SIG-M5 (cell line): ENCODE results near the gene SCUBE1.

Source experiments
- DNase-seq: peaks from one replicate; lab custom pipeline; 2025; lab: John Stamatoyannopoulos, UW

The SCUBE1 gene

DNA sequence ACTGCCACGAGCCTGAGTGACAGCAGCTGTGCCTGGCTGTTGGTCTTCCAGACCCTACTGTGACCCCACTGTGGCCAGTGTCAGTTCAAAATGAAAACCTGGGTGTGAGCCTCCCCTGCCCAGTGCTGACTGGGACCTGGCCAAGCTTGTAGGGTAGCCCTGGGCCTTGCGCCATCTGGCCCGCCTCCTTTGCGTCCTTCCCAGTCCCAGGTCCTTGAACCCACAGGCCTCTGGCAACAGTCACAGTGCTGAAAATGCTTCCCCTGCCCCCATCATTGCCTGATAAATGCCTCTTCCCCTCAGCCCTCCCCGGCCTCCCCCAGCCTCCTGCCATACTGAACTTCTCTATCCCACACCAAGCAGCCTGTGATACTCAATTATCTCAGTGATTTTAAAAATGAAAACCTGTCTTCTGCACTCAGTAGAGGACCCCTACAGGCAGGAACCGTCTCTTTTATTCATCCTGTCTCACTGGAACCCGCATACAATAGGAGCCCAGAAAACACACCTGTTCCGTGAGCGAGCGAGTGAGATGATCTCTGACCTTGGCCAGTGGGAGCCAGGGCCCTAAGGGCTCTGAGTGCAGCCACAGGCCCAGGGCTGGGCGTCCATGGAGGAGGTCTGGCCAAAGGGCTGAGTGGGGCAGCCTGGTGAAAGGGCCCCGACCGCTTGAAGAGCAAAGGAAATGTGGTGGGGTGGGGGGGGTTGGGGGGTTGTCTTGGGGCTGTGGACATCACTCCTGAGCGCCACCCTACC is 106.6 kb downstream of the SCUBE1 start:
- DNase-seq: no peak

DNA sequence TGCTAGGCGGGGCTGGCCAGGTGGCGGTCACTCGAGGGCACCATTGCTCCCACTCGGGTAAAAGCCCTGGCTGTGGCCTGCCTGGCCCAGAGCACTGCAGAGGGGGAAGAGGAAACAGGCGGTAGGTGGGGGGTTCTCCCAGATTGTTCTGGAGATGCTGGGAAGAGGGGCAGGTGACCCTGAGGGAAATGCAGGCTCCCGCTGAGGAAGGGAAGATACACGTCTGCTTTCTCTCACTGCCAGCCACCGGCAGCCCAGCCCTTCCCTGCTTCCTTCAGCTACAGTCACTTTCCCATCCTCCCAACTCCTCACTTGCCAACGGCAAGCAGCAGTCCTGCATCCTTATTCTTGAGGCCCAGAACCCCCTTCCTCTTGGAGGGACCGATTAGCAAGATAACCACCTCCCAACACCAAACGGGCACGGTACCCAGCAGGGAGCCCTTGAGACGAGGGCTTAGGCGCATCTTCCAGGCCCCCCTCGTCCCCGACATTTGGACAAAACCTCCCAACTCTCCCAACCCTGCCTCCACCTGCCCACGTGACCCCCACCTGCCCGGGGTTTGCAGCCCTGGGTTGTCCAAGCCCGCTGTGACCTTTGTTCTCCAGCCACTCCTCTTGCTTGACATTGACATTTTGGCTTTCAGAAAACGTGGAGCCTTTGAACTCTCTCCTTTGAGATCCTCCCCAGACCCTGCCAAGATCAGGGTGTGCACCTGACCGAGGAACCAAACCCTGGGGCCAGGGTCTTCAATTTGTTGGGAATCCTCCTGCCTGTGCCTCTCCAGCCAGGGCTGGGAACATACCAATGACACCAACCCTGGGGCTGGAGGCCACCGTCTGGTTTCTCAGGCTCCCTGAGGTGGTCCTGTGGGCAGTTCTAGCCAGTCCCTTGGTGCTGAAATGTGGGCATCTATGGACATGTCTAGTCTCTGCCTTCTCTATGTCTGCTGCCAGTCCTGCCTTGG is 107.4 kb downstream of the SCUBE1 start:
- DNase-seq: no peak

DNA sequence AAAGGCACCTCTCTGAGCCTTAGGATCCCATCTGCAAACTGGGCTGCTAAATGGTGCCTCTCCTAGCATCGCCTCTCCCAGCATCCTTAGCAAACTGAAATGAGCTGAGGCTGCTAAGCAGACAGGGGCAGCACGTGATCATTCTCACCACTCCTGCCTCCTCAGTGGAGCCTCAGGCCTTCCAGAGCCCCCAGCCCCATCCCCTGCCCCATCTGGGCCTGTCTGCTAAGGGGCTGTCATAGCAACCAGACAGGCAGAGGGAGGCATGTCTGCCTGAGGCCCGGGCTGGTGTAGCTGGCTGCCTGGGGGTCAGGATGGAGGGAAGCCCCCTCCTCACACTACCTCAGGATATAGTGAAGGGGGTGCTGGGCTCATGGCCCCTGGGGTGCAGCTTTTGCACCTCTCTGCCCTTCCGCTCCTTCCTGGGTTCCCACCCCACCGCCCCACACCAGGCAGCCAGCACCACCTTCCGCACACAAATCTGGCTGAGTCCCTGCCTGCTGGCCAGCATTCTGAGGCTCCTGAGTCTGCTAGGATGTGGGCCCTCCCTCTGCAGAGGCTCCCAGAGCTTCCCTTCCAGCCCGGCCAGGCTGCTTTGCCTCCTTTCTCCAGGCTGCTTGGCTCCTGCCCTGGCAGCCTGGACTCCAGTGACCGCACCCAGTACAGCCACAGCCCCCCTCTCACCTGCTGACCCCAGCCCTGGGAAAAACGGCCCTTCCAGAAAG is 108.7 kb downstream of the SCUBE1 start:
- DNase-seq: no peak

DNA sequence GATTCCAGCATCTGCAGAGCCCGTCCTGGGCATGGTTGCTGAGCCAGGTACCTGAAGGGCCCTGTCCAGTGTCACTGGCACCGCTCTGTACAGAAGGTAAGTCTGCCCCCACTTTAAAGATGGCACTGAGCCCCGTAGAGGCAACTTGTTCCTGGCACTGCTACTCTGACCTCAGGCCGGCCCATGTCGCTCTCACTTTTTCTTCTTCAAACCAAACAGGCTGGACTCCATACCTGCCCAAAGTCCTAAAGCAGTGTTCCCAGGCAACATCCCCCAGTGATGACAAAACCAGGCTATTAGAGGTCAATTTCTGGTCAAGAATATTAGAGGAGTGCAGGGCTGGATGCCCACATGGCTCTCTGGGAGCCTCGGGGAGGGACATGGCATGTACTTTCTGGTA is 109.6 kb downstream of the SCUBE1 start:
- DNase-seq: no peak

DNA sequence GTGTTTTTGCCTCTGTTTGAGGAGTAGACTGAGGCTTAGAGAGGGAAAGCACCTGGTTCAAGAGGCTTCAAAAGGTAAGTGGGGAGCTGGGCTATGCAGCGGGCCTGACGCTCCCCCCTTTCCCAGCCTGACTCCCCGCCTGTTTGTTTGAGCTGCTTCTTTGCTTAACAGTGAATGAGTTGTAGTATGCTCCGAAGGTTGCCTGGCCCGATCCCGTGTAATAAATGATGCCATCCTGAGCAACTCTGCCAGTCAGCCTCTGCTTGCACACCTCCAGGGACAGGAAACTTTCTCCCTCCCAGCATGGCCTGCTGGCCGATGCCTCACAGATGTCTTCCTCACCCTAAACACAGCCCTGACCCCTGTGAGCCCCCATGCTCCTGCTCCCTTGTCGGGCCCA is 110.7 kb downstream of the SCUBE1 start:
- DNase-seq: no peak

DNA sequence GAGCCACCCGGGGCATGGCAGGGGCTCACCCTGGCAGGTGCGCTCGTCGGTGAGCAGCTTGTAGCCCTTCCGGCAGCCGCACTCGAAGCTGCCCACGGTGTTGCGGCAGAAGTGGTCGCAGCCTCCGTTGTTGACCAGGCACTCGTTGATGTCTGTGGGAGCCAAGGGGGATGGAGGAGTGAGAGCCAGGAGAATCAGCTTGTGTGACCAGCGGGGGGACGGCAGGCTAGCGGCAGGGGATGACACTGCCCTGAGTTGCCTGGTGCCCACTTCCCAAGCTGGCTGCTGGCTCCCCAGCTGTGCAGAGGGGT is 111.5 kb downstream of the SCUBE1 start:
- no peak for DNase-seq

DNA sequence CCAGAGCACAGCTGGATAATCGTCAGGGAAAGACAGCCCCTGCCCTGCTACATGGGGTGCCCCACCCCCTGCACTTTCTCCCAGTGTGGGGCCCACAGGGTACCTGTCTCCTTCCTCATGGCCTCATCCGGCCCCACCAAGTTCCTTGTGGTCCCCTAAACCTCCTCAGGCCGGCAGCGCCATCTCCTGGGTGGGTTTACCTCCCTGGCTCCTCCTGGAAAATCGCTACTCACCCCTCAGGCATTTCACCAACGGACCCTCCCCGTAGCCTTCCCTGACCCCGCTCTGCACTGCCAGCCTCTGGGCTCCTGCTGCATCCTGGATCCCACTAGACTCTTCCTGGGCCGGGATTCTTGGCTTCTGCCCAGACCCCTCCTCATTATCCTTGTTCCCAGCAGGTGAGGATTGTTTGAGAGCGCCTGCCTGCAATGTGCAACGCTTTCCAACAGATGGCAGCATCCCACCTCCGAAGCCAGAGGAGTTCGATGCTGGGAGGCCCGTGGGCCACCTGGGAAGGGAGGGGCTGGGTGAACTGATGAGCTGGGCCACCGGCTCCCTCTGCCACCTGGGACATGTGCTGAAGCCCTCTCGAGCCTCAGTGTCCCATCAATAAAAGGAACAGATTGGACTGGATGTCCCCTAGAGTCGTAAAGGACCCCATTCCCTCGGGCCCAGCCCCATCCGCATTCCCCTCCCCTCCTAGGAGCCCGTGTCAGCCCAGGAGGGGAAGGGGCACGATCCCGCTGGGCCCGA is 112.0 kb downstream of the SCUBE1 start:
- DNase-seq: no peak

DNA sequence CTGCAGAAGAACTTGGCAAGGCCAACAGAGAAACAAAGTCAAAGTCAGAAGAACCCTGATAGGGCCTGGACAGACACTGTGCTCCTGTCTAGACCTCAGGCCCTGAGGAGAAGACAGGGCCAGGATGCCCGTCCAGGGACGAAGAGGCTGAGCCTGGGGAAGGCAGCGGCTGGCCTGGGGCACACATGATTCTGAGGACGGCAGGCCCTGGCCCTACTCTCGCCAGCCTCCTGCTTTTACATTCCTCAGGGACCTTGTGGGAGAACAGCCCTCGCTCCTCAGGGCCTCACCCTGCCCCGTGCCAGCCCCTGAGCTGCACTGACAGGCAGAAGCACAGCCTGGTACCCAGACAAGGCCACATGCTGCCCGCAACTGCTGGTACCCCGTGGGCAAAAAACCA is 112.6 kb downstream of the SCUBE1 start:
- no peak for DNase-seq

DNA sequence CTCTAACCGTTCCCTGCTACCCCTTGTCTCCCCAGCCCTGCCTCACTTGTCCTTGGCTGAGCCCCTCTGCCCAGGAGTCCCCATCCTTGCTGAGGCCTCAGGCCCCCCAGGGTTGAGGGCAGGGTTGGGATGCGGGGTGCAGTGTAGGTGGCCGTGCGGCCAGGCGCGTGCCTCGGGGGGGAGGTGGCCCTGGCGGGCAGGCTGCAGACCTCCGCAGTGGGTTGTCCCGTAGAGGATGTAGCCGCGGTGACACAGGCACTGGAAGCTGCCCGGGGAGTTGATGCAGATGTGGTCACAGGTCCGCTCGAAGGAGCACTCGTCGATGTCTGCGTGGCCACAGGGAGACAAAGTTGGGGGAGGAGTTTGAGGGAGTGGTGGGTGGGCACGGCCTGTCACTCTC is 114.3 kb downstream of the SCUBE1 start:
- no peak for DNase-seq

DNA sequence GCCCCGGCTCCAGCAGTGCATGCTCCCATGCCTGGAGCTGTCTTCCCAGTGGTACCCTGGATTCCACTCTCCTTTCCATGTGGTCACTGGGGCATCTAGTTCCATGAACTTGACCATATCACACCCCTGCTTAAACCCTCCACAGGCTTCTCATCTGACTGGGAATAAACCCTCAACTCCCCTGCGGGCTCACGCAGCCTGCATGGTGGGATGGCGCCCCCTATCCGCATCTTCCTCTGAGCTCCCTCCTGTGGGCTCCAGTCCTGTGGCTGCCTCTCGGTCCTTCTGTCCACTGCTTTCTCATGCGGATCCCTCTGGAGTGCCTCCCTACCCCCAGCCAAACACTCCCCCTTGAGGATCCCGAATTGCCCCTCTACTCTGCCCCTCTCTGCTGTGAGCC is 114.8 kb downstream of the SCUBE1 start:
- no peak for DNase-seq

DNA sequence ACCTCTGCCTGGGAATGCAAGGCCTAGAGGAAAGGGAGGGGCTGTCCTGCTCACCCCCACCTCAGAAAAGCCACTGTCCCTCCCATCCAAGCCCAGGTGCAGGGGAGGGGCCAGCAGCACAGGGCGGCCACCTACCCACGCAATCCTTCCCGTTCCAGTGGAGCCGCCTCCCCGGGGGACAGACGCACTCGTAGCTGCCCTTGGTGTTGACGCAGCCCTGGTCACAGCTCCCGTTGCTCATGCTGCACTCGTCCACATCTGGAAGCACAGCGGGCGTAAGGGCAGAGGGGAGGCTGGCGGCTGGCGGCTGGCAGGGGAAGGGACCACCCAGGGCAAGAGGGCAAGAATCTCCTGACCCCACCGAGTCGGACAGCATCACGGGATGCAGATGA is 115.9 kb downstream of the SCUBE1 start:
- DNase-seq: no peak

DNA sequence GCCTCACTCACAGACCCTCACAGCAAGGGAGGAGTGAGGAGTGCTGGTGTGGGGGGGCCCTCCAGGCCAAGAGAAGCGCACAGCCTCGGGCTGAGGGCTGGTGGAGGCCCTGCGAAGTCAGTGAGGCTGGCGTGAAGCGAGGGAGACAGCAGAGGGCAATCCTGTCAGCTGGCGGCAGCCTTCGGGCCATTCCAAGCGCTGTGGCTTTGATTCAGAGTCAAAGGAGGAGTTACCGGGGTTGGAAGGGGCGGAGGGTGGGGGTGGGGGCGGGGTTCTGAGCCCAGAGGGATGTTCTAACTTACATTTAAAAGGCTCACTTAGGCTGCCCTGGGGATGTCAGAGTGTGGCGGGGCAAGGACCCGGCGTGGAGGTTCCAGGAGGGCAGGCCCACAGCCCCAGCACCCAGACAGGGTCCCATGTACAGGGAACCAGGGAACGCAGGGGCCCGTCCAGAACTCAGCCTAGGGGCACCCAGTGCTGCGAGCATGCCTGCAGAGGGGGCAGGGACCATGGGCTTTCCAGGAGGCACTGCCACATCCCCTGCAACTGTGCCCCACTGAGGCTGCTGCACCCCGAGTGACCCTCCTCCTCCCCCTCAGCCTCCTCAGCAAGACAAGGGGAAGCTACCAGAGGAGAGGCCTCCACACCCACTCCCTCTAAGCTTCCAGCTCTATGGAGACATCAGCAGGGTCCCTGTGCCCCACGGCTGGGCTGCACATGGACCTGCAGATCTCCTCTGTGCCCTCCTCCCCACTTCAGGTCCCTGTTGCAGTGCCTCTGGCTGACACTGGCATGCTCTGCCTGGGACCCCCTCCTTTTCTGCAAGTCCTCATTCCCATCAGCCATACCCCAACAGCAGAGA is 116.6 kb downstream of the SCUBE1 start:
- DNase-seq: no peak

DNA sequence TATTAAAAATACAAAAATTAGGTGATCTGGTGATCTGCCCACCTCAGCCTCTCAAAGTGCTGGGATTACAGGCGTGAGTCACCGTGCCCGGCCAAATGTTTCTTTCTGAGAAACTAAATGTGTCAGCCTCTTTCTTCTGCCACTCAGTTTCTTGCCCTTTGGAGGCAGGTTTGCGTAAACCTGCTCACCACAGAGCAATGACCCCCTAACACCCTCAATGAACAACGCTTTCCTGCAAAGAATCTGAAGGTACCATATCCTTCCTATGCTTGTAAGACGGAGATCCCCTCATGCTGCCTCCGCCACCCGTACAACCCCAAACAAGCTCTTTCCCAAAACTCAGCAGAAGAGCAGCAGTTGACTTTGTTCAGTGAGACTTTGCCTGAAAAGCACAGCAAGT is 117.6 kb downstream of the SCUBE1 start:
- no peak for DNase-seq

DNA sequence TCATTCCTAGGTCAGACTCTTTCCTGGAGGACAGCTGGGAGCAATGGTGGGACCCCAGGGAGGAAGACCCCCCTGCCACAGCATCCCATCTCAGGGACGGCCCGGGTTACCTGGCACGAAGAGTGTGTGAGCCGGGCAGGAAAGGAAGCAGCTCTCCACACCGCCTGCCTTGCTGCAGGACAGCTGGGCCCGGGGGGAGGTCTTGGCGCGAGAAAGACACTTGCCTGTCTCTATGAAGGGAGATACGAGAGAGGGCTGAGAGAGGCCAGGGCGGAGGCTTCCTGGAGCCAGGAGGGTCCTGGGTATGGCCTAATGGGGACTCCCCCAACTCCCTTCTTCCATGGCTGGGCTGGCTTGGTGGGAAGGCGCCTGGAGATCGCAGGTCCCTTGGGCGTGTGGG is 120.2 kb downstream of the SCUBE1 start:
- no peak for DNase-seq

DNA sequence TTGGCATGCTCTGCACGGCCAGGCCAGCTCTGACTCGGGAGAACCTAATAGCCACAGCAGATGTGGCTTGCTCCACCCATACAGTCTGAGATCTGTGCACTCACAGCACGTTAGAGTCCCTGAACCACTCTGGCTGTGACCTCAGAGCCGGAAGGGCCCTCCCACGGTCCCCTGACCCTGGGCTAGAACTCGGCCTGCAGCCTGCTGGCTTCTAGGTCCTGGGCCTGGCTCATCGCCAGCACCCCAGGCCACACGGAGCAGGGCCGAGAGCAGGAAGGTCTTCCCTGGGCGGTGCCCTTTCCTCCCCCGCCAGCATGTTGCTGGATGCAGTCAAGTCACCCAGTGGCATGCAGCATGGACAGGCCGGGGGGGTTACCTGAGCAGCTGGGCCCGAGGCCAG is 120.9 kb downstream of the SCUBE1 start:
- DNase-seq: no peak

DNA sequence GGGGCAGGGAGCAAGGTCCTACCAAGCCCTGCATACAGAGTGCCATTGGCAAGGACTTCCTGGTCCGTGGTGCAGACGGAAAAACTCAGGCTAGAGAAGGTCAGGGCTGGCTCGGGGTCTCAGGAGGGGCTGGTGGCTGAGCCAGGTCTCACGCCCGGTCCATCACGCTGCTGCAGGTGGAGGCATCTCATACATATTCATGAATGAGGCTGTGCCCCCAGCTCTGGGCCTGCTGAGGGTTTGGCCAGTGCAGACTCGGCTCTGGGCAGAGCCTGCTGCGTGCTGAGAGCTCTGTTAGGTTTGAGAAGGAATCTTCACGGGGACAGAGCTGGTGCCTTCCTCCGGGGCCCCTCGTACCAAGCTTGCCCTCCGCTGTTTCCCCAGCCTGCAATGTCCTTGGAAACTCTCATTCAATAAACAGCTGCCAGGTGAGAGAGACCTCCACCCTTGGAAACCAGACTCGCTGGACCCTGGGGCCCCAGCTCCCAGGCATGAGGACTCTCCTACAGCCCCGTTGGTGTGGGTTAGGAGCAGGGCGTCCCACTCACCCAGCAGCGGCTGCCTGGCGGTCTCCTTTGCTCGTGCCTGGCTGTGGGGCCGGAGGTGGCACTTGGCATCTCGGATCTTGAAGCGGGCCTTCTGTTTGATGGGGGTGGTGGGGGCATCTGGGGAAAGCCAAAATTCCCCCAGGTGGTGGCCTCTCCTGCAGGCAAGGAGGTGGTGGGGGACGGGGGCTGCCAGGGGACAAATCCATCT is 122.4 kb downstream of the SCUBE1 start:
- no peak for DNase-seq

DNA sequence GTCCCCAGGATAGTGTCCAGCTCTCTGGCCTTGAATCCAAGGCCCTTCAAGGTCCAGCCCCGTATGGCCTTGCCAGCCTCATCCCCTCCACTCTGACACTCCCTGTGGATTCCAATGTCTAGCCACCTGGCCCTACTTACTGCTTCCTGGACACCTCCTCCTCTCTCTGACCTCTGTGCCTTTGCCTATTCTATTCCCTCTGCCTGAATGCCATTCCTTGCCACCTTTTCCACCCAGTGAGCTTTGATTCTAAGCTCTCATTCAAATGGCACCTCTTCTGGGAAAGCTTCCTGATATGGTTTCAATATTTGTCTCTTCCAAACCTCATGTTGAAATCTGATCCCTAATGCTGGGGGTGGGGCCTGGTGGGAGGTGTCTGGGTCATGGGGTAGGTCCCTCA is 124.4 kb downstream of the SCUBE1 start:
- DNase-seq: no peak

DNA sequence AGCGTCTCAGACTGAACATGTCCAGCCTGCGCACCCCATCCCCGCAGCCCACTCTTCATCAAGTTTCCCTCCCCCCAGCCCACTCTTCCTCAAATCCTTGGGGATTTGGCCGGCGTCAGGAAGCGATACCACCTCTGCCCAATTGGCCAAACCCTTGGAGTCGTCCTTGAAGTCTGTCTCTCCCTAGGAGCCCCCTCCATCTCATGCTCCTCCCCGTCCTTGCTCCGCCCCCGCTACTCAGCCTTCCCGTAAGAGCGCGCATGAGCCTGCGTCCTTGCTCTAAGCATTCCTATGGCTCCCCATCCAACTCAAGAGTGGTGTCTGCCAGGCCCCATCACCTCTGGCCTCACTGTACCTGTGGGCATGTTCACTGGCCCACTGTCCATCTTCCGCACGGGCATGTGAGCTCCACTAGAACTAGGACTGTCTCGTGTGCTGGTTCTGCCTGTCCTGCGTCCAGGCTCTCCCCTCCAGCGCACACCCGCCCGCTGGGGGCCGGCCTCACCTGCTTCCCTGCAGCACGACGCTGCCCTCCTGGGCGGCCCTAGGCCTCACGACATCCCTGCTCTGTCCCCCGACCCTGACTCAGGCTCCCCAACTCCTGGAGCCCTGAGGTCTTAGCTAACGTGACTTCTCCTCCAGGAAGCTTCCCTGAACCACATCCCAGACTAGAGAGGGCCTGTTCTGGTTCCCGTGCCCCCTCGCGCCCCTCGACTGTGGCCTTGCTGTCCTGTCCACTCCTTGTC is 125.7 kb downstream of the SCUBE1 start:
- no peak for DNase-seq

DNA sequence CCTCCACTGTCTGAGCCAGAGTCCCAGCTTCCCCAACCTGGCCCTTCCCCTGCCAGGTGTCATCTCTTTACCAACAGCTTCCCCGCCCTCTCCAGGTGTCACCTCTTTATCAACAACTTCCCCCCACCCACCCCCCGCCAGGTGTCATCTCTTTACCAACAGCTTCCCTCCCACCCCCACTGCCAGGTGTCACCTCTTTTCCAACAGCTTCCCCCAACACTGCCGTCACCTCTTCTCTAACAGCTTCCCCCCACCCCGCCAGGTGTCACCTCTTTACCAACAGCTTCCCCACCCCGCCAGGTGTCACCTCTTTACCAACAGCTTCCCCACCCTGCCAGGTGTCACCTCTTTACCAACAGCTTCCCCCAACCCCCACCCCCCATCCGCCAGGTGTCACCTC is 126.4 kb downstream of the SCUBE1 start:
- DNase-seq: no peak

DNA sequence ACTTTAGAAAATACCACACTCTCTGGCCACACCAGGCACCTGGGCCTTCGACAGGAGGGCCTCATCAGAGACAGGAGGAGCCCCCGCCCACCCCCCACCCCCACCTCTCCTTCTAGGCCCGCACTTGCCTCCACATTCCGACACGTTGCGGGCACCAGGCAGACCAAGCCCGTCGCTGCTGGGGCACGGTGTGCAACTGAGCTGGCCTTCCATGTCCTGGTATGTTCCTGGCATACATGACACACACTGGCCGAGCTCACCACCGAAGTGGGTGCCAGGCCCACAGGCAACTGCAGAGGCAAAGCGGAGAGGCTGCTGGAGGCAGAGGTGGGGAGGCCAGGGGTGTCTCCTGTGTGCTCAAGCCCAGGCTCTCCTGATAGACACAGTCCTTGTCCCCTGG is 129.2 kb downstream of the SCUBE1 start:
- no peak for DNase-seq
